Measurements from ENCODE around the gene RFC2. TPM values are rescaled to one million over a fixed set of nuclear protein-coding genes. Genes with fewer than 3 reads are reported as not detected.
A peak's percentile ranks its signal among the peaks of the same experiment; 100 is the strongest.

RFC2 gene
- total RNA-seq, 4 donors from 2014 or later = 5.8 to 23.1 (median 7.3) TPM

GRCh38 chr7:74294191-74294998 is 40.2 kb upstream of the RFC2 start:
- no peaks in the 10 kb centered on the region for H3K36me3 ChIP-seq
- no peak for DNase-seq
- peak overlapping the region in 2 of 4 donors; percentile 40 to 93 for H3K27ac ChIP-seq
- peaks cover 7 to 48% (median 13%) of the 10 kb centered on the region in 4 donors for H3K4me1 ChIP-seq
- H3K9me3 ChIP-seq = no peaks in the 10 kb centered on the region
- no peaks in the 10 kb centered on the region for H3K27me3 ChIP-seq
- TF ChIP-seq POLR2A (IDR thresholded peaks at IDR 0.05) (no peak), CTCF (IDR thresholded peaks at IDR 0.05) (no peak)
- no peak overlapping the region for H3K4me3 ChIP-seq

GRCh38 chr7:74293577-74293908 is 39.3 kb upstream of the RFC2 start:
- Histone ChIP-seq H3K36me3 (no peaks in the 10 kb centered on the region), H3K4me1 (peaks cover 7 to 53% (median 17%) of the 10 kb centered on the region in 4 donors), H3K4me3 (peak overlapping the region in 2 of 4 donors; percentile 35 to 46), H3K9me3 (no peaks in the 10 kb centered on the region), H3K27me3 (no peaks in the 10 kb centered on the region), H3K27ac (peak overlapping the region in 3 of 4 donors; percentile 76 to 93 (median 87))
- no peak for DNase-seq
- no peak for TF ChIP-seq CTCF (IDR thresholded peaks at IDR 0.05)
- TF ChIP-seq POLR2A (IDR thresholded peaks at IDR 0.05) = no peak

- TF ChIP-seq POLR2A (IDR thresholded peaks at IDR 0.05) = peak; percentile 10 to 76
- peak in 1 of 6 experiments; percentile 12 for TF ChIP-seq CTCF (IDR thresholded peaks at IDR 0.05)
- Histone ChIP-seq H3K4me3 (peak overlapping the region in 2 of 4 donors; percentile 35 to 46), H3K27ac (peak overlapping the region in 3 of 4 donors; percentile 81 to 93 (median 87)), H3K9me3 (no peaks in the 10 kb centered on the region), H3K36me3 (no peaks in the 10 kb centered on the region), H3K4me1 (peaks cover 7 to 59% (median 21%) of the 10 kb centered on the region in 4 donors), H3K27me3 (no peaks in the 10 kb centered on the region)
- DNase-seq = peak in 2 of 3 donors; percentile 86 to 90
Observed at GRCh38 chr7:74292757-74293576, 38.8 kb upstream of the RFC2 start.

- Histone ChIP-seq H3K27me3 (no peaks in the 10 kb centered on the region), H3K9me3 (no peaks in the 10 kb centered on the region), H3K4me3 (peak overlapping the region in 1 of 4 donors; percentile 94), H3K36me3 (no peaks in the 10 kb centered on the region), H3K27ac (peak overlapping the region in 3 of 4 donors; percentile 81 to 93 (median 87)), H3K4me1 (peaks cover 7 to 73% (median 21%) of the 10 kb centered on the region in 4 donors)
- TF ChIP-seq CTCF (IDR thresholded peaks at IDR 0.05) (no peak), POLR2A (IDR thresholded peaks at IDR 0.05) (no peak)
- DNase-seq = no peak
Observed at GRCh38 chr7:74291535-74291934, 37.3 kb upstream of the RFC2 start.

GRCh38 chr7:74290981-74291441 is 36.8 kb upstream of the RFC2 start:
- Histone ChIP-seq H3K27me3 (no peaks in the 10 kb centered on the region), H3K27ac (peak overlapping the region; percentile 80 to 93 (median 84)), H3K9me3 (no peaks in the 10 kb centered on the region), H3K4me3 (peak overlapping the region in 3 of 4 donors; percentile 94 to 96 (median 95)), H3K36me3 (no peaks in the 10 kb centered on the region), H3K4me1 (peaks cover 7 to 78% (median 21%) of the 10 kb centered on the region in 4 donors)
- peak in 1 of 2 donors; percentile 53 for TF ChIP-seq POLR2A (IDR thresholded peaks at IDR 0.05)
- TF ChIP-seq CTCF (IDR thresholded peaks at IDR 0.05) = no peak
- peak in 2 of 3 donors; percentile 72 to 76 for DNase-seq
